GM21367 (cell line): ENCODE measurements around the gene JPH3.
"Not testable (repeated sequence)": the region's sequence is repeated elsewhere in the genome, so short reads cannot be mapped to it uniquely, and the experiment has no call there.

Source experiments
- ATAC-seq: cut with Tn5 transposase; IDR thresholded peaks from one replicate; pipeline ENCODE4 v1.9.1; 2021; ENCODE audit not compliant: unreplicated experiment

JPH3 gene

DNA sequence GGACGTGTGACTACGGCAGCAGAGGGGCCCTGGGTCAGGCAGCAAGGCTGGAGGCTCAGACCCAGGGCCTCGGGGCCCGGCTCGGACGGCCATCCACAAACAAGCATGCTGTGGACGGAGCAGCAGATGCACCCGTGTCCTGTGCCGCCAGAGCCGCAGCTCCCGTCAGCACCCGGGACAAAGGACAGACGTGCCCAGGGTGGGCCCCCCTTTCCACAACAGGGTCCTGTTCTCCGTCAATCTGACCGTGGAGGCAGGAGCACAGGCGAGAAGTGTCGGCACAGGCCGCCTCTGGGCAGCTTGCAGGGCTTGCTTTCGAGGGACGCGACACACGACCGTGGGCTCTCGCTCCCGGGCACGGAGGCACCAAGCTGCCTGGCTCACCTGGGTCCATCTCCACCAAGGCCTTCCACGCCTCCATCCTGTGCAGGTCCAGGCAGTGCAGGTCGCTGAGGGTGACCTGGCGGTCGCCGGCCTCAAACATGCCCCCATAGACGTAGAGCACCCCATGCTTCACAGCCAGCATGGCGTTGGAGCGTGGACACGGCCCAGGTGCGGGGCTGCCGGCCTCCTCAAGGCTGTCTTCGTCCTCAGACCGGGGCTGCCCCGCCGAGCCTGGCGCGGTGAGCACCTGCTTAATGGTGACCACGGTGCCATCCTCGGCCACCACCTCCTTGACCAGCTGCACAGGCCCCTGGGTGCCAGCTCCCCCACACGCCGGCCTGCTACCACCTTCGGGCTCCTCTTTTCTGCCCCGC lies 106.8 kb downstream of the JPH3 start:
- no peak for ATAC-seq

DNA sequence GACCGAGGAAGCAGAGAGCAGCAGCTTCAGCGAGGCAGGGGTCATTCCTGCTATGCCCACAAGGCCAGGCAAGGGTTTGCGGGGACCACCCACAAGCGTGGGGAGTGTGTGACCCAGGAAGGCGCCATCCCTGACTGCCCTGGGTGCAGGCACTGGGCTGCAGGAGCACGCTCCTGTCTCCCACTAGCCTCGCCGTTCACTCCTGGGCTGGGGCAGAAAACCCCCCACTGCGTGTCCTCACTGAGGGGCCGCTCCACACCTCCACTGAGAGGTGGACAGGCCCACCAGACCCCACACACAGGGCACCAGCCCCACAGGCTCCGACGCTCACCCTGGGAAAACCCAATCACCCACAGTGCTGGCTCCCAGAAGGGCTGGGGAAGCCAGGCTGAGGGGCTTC lies 107.4 kb downstream of the JPH3 start:
- no peak for ATAC-seq

DNA sequence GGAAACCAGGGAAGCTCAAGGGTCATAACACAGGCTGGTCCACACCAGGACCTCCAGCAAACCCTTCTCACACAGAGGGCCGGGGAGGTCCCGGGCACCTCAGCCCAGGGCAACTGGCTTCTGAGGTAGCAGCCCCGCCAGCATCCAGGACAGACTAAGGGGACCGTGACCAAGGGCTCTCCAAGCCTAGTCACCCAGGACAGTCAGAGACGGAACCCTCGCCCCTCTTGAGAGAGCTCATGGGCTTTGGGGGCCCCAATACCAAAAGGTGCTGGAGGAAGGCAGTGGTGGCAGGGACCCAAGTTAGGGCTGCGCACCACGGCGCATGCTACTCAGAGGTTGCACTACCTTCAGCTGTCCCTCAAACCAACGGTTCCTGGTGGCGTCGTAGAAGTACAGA lies 108.6 kb downstream of the JPH3 start:
- no peak for ATAC-seq

DNA sequence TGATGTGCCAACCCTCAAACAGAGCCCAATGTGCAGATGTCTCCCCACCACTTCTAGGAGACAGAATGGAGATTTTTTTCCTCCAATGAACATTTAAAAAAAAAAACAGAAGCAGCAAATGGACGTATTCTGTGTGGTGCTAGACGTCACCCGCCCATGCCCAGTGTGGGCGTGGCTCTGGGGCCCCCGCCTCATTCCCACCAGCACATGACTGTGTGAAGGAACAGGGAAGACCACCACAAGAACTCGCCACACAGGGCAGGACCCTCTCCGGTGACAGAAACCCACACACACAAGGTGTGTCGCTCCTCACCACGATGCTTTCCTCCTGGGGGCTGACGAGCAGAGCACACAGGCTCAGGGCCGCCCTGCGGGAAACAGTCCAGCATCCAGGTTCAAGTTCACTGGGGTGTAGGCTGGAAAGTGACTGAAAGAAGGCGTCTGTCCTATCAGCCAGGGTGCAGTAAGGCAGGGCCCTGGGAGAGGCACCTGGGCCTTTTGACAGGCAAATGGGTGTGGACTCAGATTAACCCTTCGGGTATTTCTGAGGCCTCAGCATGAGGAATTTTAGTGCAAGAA lies 110.0 kb downstream of the JPH3 start:
- ATAC-seq = no peak

DNA sequence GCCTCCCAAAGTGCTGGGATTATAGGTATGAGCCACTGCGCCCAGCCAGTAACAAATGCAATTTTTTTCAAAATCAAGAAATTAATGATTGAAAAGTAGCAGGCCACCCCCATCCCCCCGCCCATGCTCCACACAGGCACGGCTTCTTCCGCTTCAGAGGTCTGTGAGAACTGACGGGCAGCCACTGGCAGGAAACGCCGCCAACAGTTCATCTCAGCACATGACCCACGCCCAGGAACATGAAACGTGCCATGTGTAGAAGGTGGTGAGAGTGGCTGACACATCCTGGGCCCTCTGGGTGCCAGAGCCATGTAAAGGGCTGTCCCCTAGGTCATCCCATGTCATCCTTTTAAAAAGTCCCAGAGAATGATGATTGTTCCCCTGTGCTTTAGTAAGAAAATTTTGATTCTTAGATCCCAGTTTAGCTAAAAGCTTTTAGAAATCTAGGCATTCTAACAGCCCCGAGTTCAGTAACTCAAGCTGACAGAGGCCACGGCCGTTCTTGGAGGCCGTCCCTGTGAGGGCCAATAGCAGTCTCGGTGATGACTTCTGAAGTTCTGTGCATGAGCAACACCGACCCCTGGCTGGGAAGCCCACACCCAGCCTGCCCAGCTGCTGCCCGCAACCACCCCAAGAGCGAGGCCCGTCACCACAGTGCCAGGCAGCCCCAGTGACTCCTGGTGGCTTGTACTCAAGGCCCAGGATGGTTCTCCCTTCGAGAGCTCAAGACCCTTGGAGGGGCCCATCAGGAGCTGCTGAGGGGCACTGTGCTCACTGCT lies 111.3 kb downstream of the JPH3 start:
- ATAC-seq = no peak

DNA sequence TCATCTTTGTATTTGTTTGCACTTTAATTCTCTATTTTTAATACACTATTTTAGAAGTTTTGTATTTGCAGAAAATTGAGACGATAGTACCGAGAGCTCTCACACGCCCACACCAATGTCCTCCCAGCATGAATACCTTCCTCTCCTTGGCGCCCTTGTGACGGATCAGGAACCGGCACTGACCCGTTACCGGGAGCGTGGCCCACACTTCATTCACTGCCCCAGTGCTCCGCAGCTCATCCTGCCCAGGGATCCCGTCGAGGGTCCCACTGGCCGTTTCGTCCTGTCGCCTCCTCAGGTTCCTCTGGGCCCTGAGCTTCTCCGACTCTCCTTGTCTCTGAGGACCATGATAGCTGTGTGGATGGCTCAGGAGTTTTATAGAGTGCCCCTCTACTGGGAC lies 112.9 kb downstream of the JPH3 start:
- no peak for ATAC-seq

DNA sequence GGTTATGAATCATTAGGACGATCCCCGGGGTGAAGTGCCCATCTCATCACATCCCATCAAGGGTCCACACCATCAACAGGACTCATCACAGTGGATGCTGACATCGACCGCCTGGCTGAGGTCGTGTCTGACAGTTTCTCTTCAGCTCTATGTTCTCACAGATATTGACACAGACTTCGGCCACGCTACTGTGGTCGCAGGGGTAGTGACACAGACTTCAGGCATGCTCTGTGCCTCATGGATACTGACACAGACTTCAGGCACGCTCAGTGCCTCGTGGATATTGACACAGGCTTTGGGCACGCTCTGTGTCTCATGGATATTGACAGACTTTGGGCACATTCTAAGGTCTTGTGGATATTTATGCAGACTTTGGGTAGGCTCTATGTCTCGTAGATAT lies 113.3 kb downstream of the JPH3 start:
- no peak for ATAC-seq

DNA sequence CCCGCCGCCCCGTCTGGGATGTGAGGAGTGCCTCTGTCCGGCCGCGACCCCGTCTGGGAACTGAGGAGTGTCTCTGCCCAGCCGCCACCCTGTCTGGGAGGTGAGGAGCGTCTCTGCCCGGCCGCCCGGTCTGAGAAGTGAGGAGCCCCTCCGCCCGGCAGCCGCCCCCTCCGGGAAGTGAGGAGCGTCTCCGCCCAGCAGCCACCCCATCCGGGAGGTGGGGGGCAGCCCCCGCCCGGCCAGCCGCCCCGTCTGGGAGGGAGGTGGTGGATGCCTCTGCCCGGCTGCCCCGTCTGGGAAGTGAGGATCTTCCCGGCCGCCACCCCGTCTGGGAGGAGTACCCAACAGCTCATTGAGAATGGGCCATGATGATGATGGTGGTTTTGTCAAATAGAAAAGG lies 116.5 kb downstream of the JPH3 start:
- ATAC-seq = not testable (repeated sequence)

DNA sequence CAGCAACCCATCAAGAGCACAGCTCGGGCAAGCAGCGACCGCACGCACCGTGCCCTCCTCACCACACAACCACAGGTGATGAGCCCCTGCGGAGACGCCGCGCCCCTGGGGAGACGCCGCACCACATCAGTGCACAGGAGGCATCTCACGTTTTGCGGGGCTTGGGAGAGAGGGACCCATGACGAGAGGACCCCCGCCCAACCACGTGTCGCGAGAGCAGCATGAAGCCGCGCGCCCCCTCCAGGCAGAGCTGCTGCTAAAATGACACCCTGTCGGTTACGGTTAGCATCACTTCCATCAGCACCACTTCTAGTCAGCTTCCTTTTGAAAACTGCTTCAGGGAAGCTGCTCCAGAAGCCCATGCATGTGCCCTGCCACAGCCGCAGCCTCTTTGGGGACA lies 118.1 kb downstream of the JPH3 start:
- no peak for ATAC-seq

DNA sequence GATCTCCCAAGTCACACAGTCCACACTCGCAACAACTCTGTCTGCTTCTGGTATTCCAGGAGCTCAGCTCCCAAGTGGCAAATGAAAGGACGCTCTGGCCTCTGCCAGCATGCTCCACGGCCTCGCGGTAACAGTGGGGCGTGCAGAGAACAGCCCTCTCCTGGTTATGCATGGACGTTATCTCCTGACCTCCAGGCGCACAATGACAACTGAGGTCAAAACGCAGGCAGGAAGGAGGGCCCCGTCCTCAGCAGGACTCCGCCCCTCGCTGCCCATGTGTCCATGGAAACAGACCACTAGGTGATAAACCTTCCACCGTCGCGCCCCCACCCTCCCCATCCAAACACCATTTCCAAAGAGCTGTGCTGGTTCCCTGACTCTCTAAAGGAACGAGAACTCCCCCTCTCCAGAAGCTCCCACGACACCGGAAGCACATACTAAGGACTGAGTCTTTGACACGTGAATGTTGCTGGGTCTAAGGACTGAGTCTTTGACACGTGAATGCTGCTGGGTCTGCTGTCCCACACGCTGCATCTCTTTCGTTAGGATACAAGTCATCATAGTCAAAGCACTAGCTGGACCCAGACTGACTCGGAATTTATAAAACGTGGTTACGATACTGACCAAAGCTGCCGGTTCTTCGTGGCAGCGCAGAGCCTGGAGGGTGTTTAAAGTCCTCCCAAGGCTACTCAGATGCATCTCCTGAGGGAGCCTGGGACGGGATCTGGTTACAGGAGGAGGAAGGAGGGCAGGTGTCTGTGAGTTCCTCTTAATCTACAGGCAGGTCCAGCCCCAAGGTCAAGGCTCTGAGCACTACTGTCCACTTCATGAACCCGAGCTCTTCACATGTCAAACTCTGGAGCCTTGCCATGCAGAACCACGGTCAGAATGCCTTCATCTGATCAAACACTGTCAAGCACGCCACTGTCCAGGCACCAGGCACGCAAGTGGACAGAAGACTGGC lies 119.6 kb downstream of the JPH3 start:
- no peak for ATAC-seq

DNA sequence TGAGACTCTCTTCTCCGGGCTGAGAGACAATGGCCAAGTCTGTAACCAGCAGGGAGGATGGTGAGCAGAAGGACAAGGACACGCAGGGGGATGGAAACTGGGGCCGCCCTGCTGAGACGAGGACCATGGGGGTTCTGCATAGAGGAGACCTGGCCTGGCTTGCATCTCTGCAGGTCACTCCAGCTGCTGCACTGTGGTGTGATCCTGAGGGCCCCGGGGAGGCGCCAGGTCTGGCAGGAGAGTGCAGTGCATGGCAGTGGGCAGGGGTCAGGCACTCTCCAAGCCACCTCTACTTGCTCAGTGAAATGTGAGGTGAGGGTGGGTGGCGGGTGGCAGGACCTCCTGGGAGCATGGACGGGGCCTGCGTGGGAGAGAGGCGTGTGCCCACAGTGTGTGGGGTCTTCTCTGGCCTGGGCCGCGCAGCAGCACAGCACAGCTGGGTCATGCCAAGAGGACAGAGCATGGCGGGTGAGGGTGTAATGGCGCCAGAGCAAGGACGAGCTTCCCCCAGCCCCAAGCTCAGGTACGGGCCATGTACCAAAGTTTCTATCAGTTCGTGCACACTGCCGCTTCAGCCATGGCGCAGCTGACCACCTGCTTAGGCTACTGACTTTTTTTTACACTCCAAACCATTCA lies 120.4 kb downstream of the JPH3 start:
- ATAC-seq = no peak

DNA sequence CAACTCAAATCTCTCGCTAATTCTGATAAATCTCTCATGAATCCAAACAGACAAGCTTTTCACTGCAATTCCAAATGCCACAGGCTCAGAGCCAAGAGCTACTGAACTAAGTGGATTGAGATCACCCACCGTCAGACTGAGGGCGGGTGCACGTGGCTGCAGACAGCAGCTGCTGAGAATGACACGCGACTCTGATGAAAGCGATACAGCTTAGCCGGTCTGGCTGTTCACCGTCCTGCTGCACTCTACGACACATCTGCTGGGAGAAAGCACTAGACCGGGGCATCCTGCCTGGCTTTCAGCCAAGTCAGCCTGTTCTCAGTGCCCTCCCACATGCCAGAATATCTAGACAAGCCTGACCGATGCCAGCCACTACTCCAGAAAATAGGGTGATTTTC lies 120.9 kb downstream of the JPH3 start:
- no peak for ATAC-seq

DNA sequence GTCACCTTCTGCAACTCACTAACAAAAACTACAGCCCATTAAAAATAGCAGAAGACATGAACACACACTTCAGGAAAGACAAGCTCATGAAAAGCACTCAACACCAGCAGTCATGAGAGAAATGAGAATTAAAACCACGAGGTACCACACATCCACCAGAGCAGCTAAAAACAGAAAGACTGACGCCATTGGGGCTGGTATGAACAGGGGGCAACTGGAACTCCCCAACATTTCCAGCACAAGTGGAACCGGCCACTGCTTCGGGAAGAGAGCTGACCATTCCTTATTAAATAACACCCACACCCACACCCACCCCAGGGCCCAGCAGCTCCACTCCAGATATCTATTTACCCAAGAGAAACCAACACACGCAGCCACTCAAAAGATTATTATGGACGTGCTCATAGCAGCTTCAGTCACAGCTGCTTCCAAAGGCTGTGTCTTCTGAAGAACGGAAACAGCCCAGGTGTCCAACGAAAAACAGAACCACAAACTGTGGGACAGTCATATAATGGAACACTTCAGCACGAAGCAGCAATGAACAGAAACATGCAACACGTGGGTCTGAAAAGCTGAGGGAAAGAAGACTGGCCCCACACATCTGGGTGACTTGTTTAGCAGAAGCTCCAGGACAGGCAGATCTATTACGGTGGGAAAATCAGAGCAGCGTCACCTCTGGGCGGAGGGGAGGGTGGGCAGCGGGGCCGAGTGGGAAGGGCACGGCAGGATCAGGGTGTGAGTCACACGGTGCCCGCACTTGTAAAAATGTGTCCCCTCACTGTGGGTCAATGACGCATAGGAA lies 122.4 kb downstream of the JPH3 start:
- no peak for ATAC-seq

DNA sequence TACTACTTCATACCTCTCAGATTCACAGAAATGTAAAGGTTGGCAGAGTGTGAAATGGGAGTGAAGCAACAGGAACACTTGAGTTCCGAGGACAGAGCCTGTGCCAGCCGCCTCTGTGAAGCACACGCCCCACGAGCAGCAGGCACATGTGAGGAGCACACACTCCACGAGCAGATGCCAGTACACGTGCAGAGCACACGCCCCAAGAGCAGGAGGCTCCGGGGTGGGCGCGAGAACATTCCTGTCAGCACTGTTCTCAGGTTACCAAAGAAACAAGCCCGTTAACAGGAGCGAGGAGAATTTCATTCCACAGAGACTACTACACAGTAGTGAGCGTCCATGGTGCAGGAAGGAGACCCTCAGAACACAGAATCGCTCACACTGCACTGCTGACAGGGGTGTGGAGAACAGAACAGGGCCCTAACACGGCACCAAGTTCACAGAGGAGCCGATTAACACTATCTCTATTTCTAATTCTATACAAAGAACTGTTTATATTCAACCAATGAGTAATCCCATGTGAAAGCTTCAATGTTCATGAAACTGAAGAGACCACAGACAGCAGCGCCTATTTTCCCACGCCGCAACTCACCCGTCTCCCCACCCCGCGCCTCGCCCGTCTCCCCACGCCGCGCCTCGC lies 123.4 kb downstream of the JPH3 start:
- ATAC-seq = no peak

DNA sequence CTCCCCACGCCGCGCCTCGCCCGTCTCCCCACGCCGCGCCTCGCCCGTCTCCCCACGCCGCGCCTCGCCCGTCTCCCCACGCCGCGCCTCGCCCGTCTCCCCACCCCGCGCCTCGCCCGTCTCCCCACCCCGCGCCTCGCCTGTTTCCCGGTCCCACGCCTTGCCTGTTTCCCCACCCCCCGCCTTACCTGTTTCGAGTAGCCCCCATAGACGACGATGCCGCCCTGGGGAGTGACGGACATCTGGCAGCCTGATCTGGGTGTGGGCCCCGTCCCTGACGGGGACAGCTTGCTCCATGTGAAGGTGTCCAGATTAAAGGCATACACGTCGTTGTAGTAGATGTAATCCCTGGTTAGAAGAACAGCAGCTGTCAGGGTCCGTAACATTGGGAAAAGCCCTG lies 124.3 kb downstream of the JPH3 start:
- not testable (repeated sequence) for ATAC-seq

DNA sequence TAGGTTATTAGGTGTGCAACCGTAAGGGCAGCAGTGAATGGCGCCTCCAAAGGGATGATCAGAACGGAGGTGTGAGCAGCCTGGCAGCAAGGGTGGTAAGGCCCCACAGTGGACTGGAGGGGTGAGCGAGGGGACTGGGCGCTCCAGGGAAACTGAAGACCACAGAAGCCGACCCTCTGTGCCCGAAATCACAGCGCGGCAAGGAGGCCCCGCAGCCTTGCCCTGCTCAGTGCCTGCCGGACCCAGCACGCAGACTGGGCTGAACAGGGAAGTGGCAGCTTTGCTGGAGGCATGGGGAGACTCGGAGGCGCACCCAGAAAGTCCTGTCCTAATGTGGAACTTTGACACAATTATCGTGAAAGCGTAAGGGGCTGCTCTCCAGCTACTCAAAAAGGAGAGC lies 125.0 kb downstream of the JPH3 start:
- no peak for ATAC-seq

DNA sequence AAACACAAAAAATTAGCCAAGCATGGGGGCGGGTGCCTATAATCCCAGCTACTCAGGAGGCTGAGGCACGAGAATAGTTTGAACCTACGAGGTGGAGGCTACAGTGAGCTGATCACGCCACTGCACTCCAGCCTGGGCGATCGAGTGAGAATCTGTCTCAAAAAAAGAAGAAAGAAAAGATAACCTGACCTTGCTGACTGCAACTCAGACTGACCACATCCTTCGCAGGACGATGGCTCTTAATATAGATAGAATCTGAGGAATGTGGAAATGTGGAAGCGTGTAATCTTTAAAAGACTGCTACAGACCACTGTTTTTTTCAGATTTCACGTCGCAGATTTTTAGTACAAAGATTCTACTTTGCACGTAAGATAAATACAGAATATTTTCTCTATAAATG lies 125.7 kb downstream of the JPH3 start:
- no peak for ATAC-seq

DNA sequence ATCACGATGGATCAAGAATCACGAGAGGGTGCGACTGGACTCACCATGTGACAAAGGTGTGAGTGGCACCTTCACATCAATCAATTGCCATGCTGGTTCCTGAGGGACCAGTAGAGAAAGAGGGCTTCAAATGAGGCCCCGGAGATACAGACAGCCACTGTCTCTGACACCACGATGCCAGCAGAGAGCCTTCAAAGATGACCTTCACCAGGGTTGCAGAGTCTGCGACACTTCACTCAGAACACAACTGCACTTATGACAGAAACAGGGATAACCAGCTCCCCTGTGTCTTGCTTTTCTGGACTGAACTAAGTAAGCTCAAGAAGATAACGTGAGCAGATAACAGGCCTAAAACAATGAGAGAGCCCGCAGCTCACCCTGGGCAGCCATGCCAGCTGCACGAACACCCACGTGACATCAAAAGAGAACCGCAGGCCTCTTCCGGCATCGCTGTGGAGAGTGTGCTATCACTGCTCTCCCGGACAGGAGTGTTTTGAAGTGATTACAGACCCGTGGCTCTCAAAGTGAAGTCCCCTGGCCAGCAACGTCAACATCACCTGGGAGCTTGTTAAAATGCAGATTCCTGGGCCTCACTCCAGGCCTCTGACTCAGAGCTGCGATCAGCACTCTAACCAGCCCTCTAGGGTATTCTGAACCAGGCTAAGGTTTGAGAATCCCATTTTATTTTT lies 127.1 kb downstream of the JPH3 start:
- ATAC-seq = no peak

DNA sequence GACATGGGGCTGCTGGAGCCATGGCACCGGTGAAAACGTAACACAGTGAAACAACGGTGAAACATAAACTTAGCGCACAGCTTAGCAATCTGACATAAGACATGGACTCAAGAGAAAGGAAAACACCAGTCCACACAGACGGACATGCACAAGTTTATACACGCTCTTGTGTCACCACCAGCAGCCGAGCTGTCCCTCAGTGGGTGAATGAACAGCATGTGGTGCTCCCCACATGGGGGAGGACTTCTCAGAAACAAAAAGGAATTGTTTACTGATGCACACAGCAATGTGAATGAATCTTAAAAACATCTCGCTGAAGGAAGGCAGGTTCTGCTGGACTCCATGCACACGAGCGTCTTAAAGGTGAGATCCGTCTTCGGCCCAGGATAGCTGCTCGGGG lies 129.3 kb downstream of the JPH3 start:
- ATAC-seq = no peak
